Natural killer cell (primary cell): Measurements from ENCODE around the gene DNAH1. TPM values are rescaled to one million over a fixed set of nuclear protein-coding genes. Genes with fewer than 3 reads are reported as not detected.

Experiments used
- ATAC-seq, 3 donors: fragments of 150-1000 bp in 2 of 3; fragments of 200-7000 bp in 1 of 3; cut with Tn5 transposase; 1 replicate in 1 of 3; 2 replicates in 2 of 3; pipeline ENCODE4 v1.10.0; 2021; ENCODE audit warnings: mild to moderate bottlenecking in 2 of 3, moderate library complexity in 2 of 3
- DNase-seq, 2 donors: peaks; one replicate each; pipeline versions ENCODE4 v3.0.0 to v3.0.0-alpha.2; 2013 to 2021; ENCODE audit warnings: mixed read lengths in 1 of 2
- H3K27ac ChIP-seq: one replicate; pipeline ENCODE4 v1.5.1; 2013; ENCODE audit warnings: mild to moderate bottlenecking, low read length
- H3K27me3 ChIP-seq: one replicate; pipeline ENCODE4 v1.6.1; 2013; ENCODE audit warnings: low read length; ENCODE audit not compliant: control insufficient read depth, insufficient read depth
- H3K36me3 ChIP-seq: one replicate; pipeline ENCODE4 v1.6.1; 2013; ENCODE audit warnings: low read length; ENCODE audit not compliant: control insufficient read depth, insufficient read depth
- H3K4me1 ChIP-seq: one replicate; pipeline ENCODE4 v1.6.1; 2013; ENCODE audit warnings: low read length; ENCODE audit not compliant: control insufficient read depth, insufficient read depth
- H3K4me3 ChIP-seq: one replicate; pipeline ENCODE4 v1.5.1; 2013; ENCODE audit warnings: low read length
- H3K9me3 ChIP-seq: one replicate; pipeline ENCODE4 v1.6.1; 2013; ENCODE audit warnings: low read length; ENCODE audit not compliant: control insufficient read depth, insufficient read depth
- H3K27ac Mint-ChIP-seq, 2 donors: one replicate each; pipeline ENCODE4 v1.8.0; 2022; ENCODE audit warnings: mild to moderate bottlenecking in 2 of 2, mixed read lengths in 2 of 2, moderate library complexity in 1 of 2
- H3K27me3 Mint-ChIP-seq, 2 donors: one replicate each; pipeline ENCODE4 v1.8.0; 2022; ENCODE audit warnings: low read depth in 2 of 2, mixed read lengths in 2 of 2
- H3K36me3 Mint-ChIP-seq: one replicate; pipeline ENCODE4 v1.8.0; 2022; ENCODE audit warnings: mixed read lengths
- H3K4me1 Mint-ChIP-seq, 2 donors: one replicate each; pipeline ENCODE4 v1.8.0; 2022; ENCODE audit warnings: mixed read lengths in 2 of 2
- H3K4me3 Mint-ChIP-seq: one replicate; pipeline ENCODE4 v1.8.0; 2022; ENCODE audit warnings: mild to moderate bottlenecking, moderate library complexity, mixed read lengths
- H3K9me3 Mint-ChIP-seq, 2 donors: one replicate each; pipeline ENCODE4 v1.8.0; 2022; ENCODE audit warnings: mixed read lengths in 2 of 2
- CTCF ChIP-seq: fragments of 200-600 bp; IDR thresholded peaks from one replicate; pipeline ENCODE4 v1.8.0; 2022; ENCODE audit warnings: antibody characterized with exemption
- WGBS: methylation state at CpG from one replicate; pipeline ENCODE4 v1.1.7; 2013; ENCODE audit warnings: missing lambda C conversion rate; ENCODE audit not compliant: insufficient coverage; 5-methylcytosine and 5-hydroxymethylcytosine counted together
- intact Hi-C: fragments of 100-400 bp; cut with micrococcal nuclease; formaldehyde crosslinking; loops from one replicate; pipeline ENCODE4 v1.14.2; 2022
- total RNA-seq, 4 donors: library from RNA; stranded (reverse); fragments of 120-200 nt in 1 of 4; gene quantifications; one replicate each; pipeline versions ENCODE4 v1.2.3 to v1.2.4, GENCODE V29; 2013 to 2022

Gene DNAH1
- total RNA-seq, 3 donors from 2014 or later (not counting 1 experiment from before 2014, with no cell fraction given): 72.3 to 81.7 (median 74.2) TPM

DNA sequence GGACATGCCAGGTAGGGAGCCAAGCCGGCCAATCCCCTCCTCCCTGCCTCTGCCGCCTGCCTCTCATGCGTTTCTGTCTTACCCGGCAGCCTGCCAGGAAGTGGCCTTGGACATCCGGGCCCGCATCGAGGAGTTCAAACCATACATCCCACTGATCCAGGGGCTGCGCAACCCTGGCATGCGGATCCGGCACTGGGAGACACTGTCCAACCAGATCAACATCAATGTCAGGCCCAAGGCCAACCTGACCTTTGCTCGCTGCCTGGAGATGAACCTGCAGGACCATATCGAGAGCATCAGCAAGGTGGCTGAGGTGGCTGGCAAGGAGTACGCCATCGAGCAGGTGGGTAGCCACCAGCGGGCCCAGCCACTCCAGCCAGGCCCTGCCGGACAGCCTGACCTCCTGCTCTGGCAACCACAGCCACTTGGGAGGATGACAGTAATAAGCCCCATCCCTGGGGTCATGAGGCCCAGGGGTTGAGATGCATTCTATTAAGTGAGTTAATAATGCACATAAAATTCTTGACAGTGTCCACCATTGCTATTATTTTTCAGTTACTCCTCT, 37.3 kb downstream of the DNAH1 start:
- Histone ChIP-seq H3K4me1 (no peaks in the 10 kb centered on the region), H3K27me3 (no peaks in the 10 kb centered on the region), H3K9me3 (no peaks in the 10 kb centered on the region), H3K27ac (no peak overlapping the region), H3K4me3 (no peak overlapping the region), H3K36me3 (peaks cover 66% of the 10 kb centered on the region)
- DNase-seq (no peak), ATAC-seq (no peak)
- H3K9me3 Mint-ChIP-seq: no peaks in the 10 kb centered on the region
- H3K4me3 Mint-ChIP-seq: no peak overlapping the region
- no peak overlapping the region for H3K27ac Mint-ChIP-seq
- intact Hi-C loops: no loop called here
- no peak for TF ChIP-seq CTCF
- no peaks in the 10 kb centered on the region for H3K4me1 Mint-ChIP-seq
- H3K36me3 Mint-ChIP-seq: no peaks in the 10 kb centered on the region
- WGBS: 96% methylated on average over 16 of the region's 16 CpGs
- H3K27me3 Mint-ChIP-seq: no peaks in the 10 kb centered on the region

DNA sequence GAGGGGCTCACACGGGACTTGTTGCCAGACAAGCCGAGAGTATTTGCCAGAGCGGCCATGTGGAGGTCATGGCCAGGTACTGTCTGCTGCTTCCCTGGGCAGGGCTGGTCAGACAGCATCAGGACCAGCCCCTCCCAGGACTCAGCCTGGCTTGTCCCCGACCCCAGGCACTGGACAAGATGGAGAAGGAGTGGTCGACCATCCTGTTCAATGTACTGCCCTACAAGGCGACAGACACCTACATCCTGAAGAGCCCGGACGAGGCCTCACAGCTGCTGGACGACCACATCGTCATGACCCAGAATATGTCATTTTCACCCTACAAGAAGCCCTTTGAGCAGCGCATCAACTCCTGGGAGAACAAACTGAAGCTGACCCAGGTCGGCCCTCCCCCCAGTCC, 38.6 kb downstream of the DNAH1 start:
- Mint-ChIP-seq H3K27me3 (no peaks in the 10 kb centered on the region), H3K27ac (no peak overlapping the region), H3K9me3 (no peaks in the 10 kb centered on the region), H3K36me3 (no peaks in the 10 kb centered on the region), H3K4me3 (no peak overlapping the region), H3K4me1 (no peaks in the 10 kb centered on the region)
- H3K27ac ChIP-seq: no peak overlapping the region
- H3K4me3 ChIP-seq: no peak overlapping the region
- intact Hi-C loops: no loop called here
- no peak for TF ChIP-seq CTCF
- no peaks in the 10 kb centered on the region for H3K9me3 ChIP-seq
- H3K4me1 ChIP-seq: no peaks in the 10 kb centered on the region
- 97% methylated on average over 12 of the region's 12 CpGs for WGBS
- no peak for DNase-seq
- H3K36me3 ChIP-seq: peaks cover 65% of the 10 kb centered on the region
- ATAC-seq: no peak
- no peaks in the 10 kb centered on the region for H3K27me3 ChIP-seq

DNA sequence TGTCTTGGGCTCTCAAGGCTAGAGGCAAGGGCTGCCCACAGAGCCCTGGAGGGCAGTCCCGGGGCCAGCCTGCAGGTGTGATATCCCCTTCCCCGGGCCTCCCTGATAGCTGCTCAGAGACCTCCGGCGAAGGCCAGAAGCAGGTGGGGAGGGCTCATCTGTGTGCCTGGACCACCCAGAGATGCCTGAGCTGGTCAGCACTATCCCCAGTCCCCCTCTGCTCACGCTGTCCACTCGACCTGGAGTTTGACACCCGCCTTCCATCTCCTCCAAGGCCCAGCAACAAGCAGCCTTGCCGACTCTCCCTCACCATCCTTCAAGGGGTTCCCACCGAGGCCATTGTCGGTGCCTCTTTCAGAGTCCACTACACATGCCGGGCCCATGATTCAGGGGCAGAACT, 39.4 kb downstream of the DNAH1 start:
- H3K27ac Mint-ChIP-seq: no peak overlapping the region

More for the DNA sequence above, 39.4 kb downstream of the DNAH1 start:
- H3K36me3 ChIP-seq: peaks cover 66% of the 10 kb centered on the region
- Mint-ChIP-seq H3K9me3 (no peaks in the 10 kb centered on the region), H3K4me3 (no peak overlapping the region), H3K4me1 (no peaks in the 10 kb centered on the region), H3K27me3 (no peaks in the 10 kb centered on the region), H3K36me3 (no peaks in the 10 kb centered on the region)
- no peaks in the 10 kb centered on the region for H3K9me3 ChIP-seq
- ATAC-seq (no peak), DNase-seq (no peak)
- intact Hi-C loops: no loop called here
- H3K4me1 ChIP-seq: no peaks in the 10 kb centered on the region
- H3K4me3 ChIP-seq: no peak overlapping the region
- TF ChIP-seq CTCF: no peak
- no peak overlapping the region for H3K27ac ChIP-seq
- H3K27me3 ChIP-seq: no peaks in the 10 kb centered on the region
- 96% methylated on average over 11 of the region's 11 CpGs for WGBS
